Neural progenitor cell (in vitro differentiated cells): ENCODE measurements around the gene VEZT.

Source experiments
- CTCF ChIP-seq: fragments of 200-600 bp; sonication (generic); IDR thresholded peaks from 2 replicates; pipeline ENCODE4 v1.5.1; 2017; ENCODE audit warnings: antibody characterized with exemption, mild to moderate bottlenecking
- EZH2 ChIP-seq: fragments of 200-600 bp; sonication (generic); IDR thresholded peaks from 2 replicates; pipeline ENCODE4 v1.6.1; 2017; ENCODE audit warnings: antibody characterized with exemption, mild to moderate bottlenecking, moderate library complexity
- EZH2phosphoT487 ChIP-seq: fragments of 200-600 bp; sonication (generic); IDR thresholded peaks from 2 replicates; pipeline ENCODE4 v1.6.1; 2017; ENCODE audit warnings: antibody characterized with exemption

GRCh38 chr12:95213119-95213518 is 4.5 kb upstream of the VEZT start:
- TF ChIP-seq CTCF (no peak), EZH2phosphoT487 (no peak), EZH2 (no peak)
